ENCODE measurements around the gene LYPLAL1. TPM values are rescaled to one million over a fixed set of nuclear protein-coding genes. Genes with fewer than 3 reads are reported as not detected.

LYPLAL1 gene
- total and polyA plus RNA-seq, 2 of the 4 experiments (the other 2 are of a cell fraction), result 4.8 to 7.5 TPM

GRCh38 chr1:219184337-219184736, 10.7 kb downstream of the LYPLAL1 start:
- Histone ChIP-seq H4K5ac (ENCODE audit: low read depth, low read length) (no peak overlapping the region), H2BK120ac (ENCODE audit: low read depth, low read length) (no peak overlapping the region), H3K27me3 (ENCODE audit: control insufficient read depth, insufficient read depth, low read length) (no peaks in the 10 kb centered on the region), H3K9me1 (ENCODE audit: insufficient read depth, low read length) (no peaks in the 10 kb centered on the region), H2BK15ac (ENCODE audit: low read depth, low read length) (no peak overlapping the region), H4K20me1 (ENCODE audit: insufficient read depth, low read length) (no peaks in the 10 kb centered on the region), H3K79me1 (ENCODE audit: low read depth in 1 of 2, low read length in 2 of 2) (peaks cover 7 to 16% of the 10 kb centered on the region in 2 experiments), H3K18ac (ENCODE audit: low read depth, low read length) (no peak overlapping the region), H2BK5ac (ENCODE audit: low read depth, low read length, poor library complexity, severe bottlenecking) (no peak overlapping the region), H3K14ac (replicated peaks; ENCODE audit: low read depth, low read length) (no peak overlapping the region), H3K9me3 (ENCODE audit: control insufficient read depth, insufficient read depth, low read length) (no peaks in the 10 kb centered on the region), H3K23ac (ENCODE audit: low read depth, low read length) (no peak overlapping the region), H2AFZ (replicated peaks; ENCODE audit: low read length, poor library complexity) (no peak overlapping the region), H3K56ac (ENCODE audit: extremely low read depth, insufficient read depth, low read length) (no peak overlapping the region), H2BK20ac (ENCODE audit: low read depth, low read length) (no peak overlapping the region), H4K91ac (ENCODE audit: insufficient read depth, low read depth, low read length) (no peak overlapping the region), H3K27ac (ENCODE audit: insufficient read depth, low read length) (no peak overlapping the region), H3K4ac (ENCODE audit: low read depth, low read length) (no peak overlapping the region), H2AK5ac (ENCODE audit: low read depth, low read length) (no peak overlapping the region), H3K4me1 (ENCODE audit: control insufficient read depth, insufficient read depth, low read length) (peaks cover 4% of the 10 kb centered on the region), H3K4me3 (ENCODE audit: insufficient read depth, low read depth, low read length) (no peak overlapping the region), H3K9ac (ENCODE audit: low read depth, low read length) (no peak overlapping the region), H4K8ac (ENCODE audit: low read depth in 2 of 2, low read length in 2 of 2) (no peak overlapping the region), H3K4me2 (ENCODE audit: low read depth, low read length) (no peak overlapping the region), H2AK9ac (replicated peaks; ENCODE audit: low read depth, low read length, poor library complexity) (no peak overlapping the region), H3K36me3 (ENCODE audit: control insufficient read depth, insufficient read depth, low read length) (peaks cover 9% of the 10 kb centered on the region)
- intact Hi-C loops (cut with micrococcal nuclease), result no loop called here
- in situ Hi-C loops (cut with MboI; ENCODE audit: low sequenced_read_pairs), result no loop called here
- CTCF ChIA-PET, result no interaction called here
- no CpG with 5 or more reads among the region's 1 CpG for WGBS, 2 experiments (ENCODE audit: extremely low coverage in 2 of 2, insufficient read length in 1 of 2)
- ATAC-seq (ENCODE audit: low read depth) (no peak), DNase-seq (no peak)
- no TSS peak for BruUV-seq (replicated peaks)
- POLR2A ChIA-PET (ENCODE audit: unreplicated experiment), result no interaction called here
- dilution Hi-C loops (cut with HindIII; ENCODE audit: low sequenced_read_pairs, unreplicated experiment), result no loop called here
- no peak for TF ChIP-seq FOS (IDR thresholded peaks at IDR 0.05; ENCODE audit: low read depth, low read length)
- no peak for TF ChIP-seq CEBPB (IDR thresholded peaks at IDR 0.05; ENCODE audit: low read depth, low read length)
- TF ChIP-seq RFX5 (IDR thresholded peaks at IDR 0.05; ENCODE audit: low read depth, low read length), result no peak
- no peak for TF ChIP-seq POLR2A (IDR thresholded peaks at IDR 0.05; ENCODE audit: low read depth, low read length)
- TF ChIP-seq CTCF (conservative IDR thresholded peaks at IDR 0.05; ENCODE audit: low read depth, low read length), result no peak
- no peak for TF ChIP-seq BHLHE40 (IDR thresholded peaks at IDR 0.05; ENCODE audit: low read depth, low read length)
- TF ChIP-seq MAZ (IDR thresholded peaks at IDR 0.05; ENCODE audit: borderline replicate concordance, low read depth, low read length), result no peak
- TF ChIP-seq ELK1 (IDR thresholded peaks at IDR 0.05; ENCODE audit: borderline replicate concordance, low read depth, low read length), result no peak
- no peak for TF ChIP-seq RCOR1 (IDR thresholded peaks at IDR 0.05; ENCODE audit: insufficient replicate concordance, low read length)
- TF ChIP-seq NFE2L2 (IDR thresholded peaks at IDR 0.05; ENCODE audit: low read depth, low read length), result no peak
- no peak for TF ChIP-seq USF2 (IDR thresholded peaks at IDR 0.05; ENCODE audit: low read depth, low read length)
- no peak for TF ChIP-seq CHD1 (IDR thresholded peaks at IDR 0.05; ENCODE audit: low read depth, low read length)
- TF ChIP-seq MXI1 (IDR thresholded peaks at IDR 0.05; ENCODE audit: borderline replicate concordance, low read depth, low read length), result no peak
- TF ChIP-seq MAFK (IDR thresholded peaks at IDR 0.05; ENCODE audit: low read depth, low read length), result no peak
- no peak for TF ChIP-seq RAD21 (IDR thresholded peaks at IDR 0.05; ENCODE audit: low read length)
- no peak for TF ChIP-seq SMC3 (IDR thresholded peaks at IDR 0.05; ENCODE audit: low read depth, low read length)

Data from IMR-90 (cell line).